Activated T-cell treated with anti-CD3 and anti-CD28 coated beads for 24 hours (primary cell): Measurements from ENCODE around the gene CES5A.
"Not testable (repeated sequence)": the region's sequence is repeated elsewhere in the genome, so short reads cannot be mapped to it uniquely, and the experiment has no call there.

Experiments
- DNase-seq: peaks from one replicate; pipeline ENCODE4 v3.0.0-alpha.2; 2020; ENCODE audit warnings: low read depth

Gene CES5A

GRCh38 chr16:55829232-55829631 is 45.9 kb downstream of the CES5A start:
- not testable (repeated sequence) for DNase-seq

- no peak for DNase-seq
Observed at GRCh38 chr16:55828680-55829079, 46.5 kb downstream of the CES5A start.

GRCh38 chr16:55825115-55825728 is 50.0 kb downstream of the CES5A start:
- DNase-seq, result no peak

- DNase-seq, result no peak
Observed at GRCh38 chr16:55824473-55825000, 50.6 kb downstream of the CES5A start.

GRCh38 chr16:55822280-55822810 is 52.8 kb downstream of the CES5A start:
- DNase-seq, result no peak

GRCh38 chr16:55821210-55821609 is 54.0 kb downstream of the CES5A start:
- DNase-seq, result no peak

- DNase-seq, result no peak
Observed at GRCh38 chr16:55820615-55821014, 54.6 kb downstream of the CES5A start.

GRCh38 chr16:55817236-55817912 is 57.8 kb downstream of the CES5A start:
- no peak for DNase-seq

GRCh38 chr16:55816222-55816621 is 59.0 kb downstream of the CES5A start:
- DNase-seq, result not testable (repeated sequence)

- no peak for DNase-seq
Observed at GRCh38 chr16:55815320-55815719, 59.9 kb downstream of the CES5A start.

GRCh38 chr16:55814174-55814573 is 61.0 kb downstream of the CES5A start:
- DNase-seq, result not testable (repeated sequence)

GRCh38 chr16:55813730-55814129 is 61.4 kb downstream of the CES5A start:
- not testable (repeated sequence) for DNase-seq

- no peak for DNase-seq
Observed at GRCh38 chr16:55812951-55813350, 62.2 kb downstream of the CES5A start.

GRCh38 chr16:55811811-55812210 is 63.4 kb downstream of the CES5A start:
- DNase-seq, result no peak

GRCh38 chr16:55810451-55810961 is 64.7 kb downstream of the CES5A start:
- DNase-seq, result no peak

- DNase-seq, result no peak
Observed at GRCh38 chr16:55809851-55810250, 65.3 kb downstream of the CES5A start.

GRCh38 chr16:55809386-55809785 is 65.8 kb downstream of the CES5A start:
- no peak for DNase-seq

GRCh38 chr16:55808286-55808685 is 66.9 kb downstream of the CES5A start:
- DNase-seq, result not testable (repeated sequence)

GRCh38 chr16:55805104-55805503 is 70.1 kb downstream of the CES5A start:
- not testable (repeated sequence) for DNase-seq

- not testable (repeated sequence) for DNase-seq
Observed at GRCh38 chr16:55803681-55804080, 71.5 kb downstream of the CES5A start.
